Measurements from ENCODE around the gene ADAMTS17. TPM values are rescaled to one million over a fixed set of nuclear protein-coding genes. Genes with fewer than 3 reads are reported as not detected.

Gene ADAMTS17
- total RNA-seq, 1 donor from 2014 or later: 3.4 TPM

- H3K27ac Mint-ChIP-seq (ENCODE audit: unreplicated experiment): no peak overlapping the region
- no peak for TF ChIP-seq CTCF (IDR thresholded peaks at IDR 0.05)
- H3K4me1 Mint-ChIP-seq (ENCODE audit: low read depth): no peaks in the 10 kb centered on the region
- no peaks in the 10 kb centered on the region for H3K36me3 Mint-ChIP-seq (ENCODE audit: low read depth)
- DNase-seq (ENCODE audit: low spot score): no peak
- H3K9me3 Mint-ChIP-seq (ENCODE audit: low read depth): peaks cover 3% of the 10 kb centered on the region
- no peak overlapping the region for H3K4me3 Mint-ChIP-seq (ENCODE audit: unreplicated experiment)
- H3K27me3 Mint-ChIP-seq (ENCODE audit: low read depth): peaks cover 4% of the 10 kb centered on the region
Measured at GRCh38 chr15:100167884-100168375, 173.8 kb downstream of the ADAMTS17 start.

GRCh38 chr15:100166313-100166712 is 175.5 kb downstream of the ADAMTS17 start:
- TF ChIP-seq CTCF (IDR thresholded peaks at IDR 0.05): no peak
- Mint-ChIP-seq H3K9me3 (ENCODE audit: low read depth) (no peaks in the 10 kb centered on the region), H3K36me3 (ENCODE audit: low read depth) (no peaks in the 10 kb centered on the region), H3K4me1 (ENCODE audit: low read depth) (peaks cover under 1% of the 10 kb centered on the region), H3K27ac (ENCODE audit: unreplicated experiment) (no peak overlapping the region), H3K27me3 (ENCODE audit: low read depth) (peaks cover 4% of the 10 kb centered on the region), H3K4me3 (ENCODE audit: unreplicated experiment) (no peak overlapping the region)
- DNase-seq (ENCODE audit: low spot score): no peak

- no peaks in the 10 kb centered on the region for H3K9me3 Mint-ChIP-seq (ENCODE audit: low read depth)
- H3K4me1 Mint-ChIP-seq (ENCODE audit: low read depth): peaks cover 24% of the 10 kb centered on the region
- peaks cover 4% of the 10 kb centered on the region for H3K27me3 Mint-ChIP-seq (ENCODE audit: low read depth)
- no peaks in the 10 kb centered on the region for H3K36me3 Mint-ChIP-seq (ENCODE audit: low read depth)
- no peak for TF ChIP-seq CTCF (IDR thresholded peaks at IDR 0.05)
- H3K4me3 Mint-ChIP-seq (ENCODE audit: unreplicated experiment): no peak overlapping the region
- H3K27ac Mint-ChIP-seq (ENCODE audit: unreplicated experiment): no peak overlapping the region
- no peak for DNase-seq (ENCODE audit: low spot score)
Measured at GRCh38 chr15:100163961-100164360, 177.8 kb downstream of the ADAMTS17 start.

GRCh38 chr15:100160953-100161352 is 180.8 kb downstream of the ADAMTS17 start:
- H3K9me3 Mint-ChIP-seq (ENCODE audit: low read depth): no peaks in the 10 kb centered on the region
- no peak overlapping the region for H3K4me3 Mint-ChIP-seq (ENCODE audit: unreplicated experiment)
- TF ChIP-seq CTCF (IDR thresholded peaks at IDR 0.05): no peak
- H3K27ac Mint-ChIP-seq (ENCODE audit: unreplicated experiment): peak overlapping the region; percentile 41
- DNase-seq (ENCODE audit: low spot score): no peak
- peaks cover 4% of the 10 kb centered on the region for H3K27me3 Mint-ChIP-seq (ENCODE audit: low read depth)
- H3K36me3 Mint-ChIP-seq (ENCODE audit: low read depth): no peaks in the 10 kb centered on the region
- H3K4me1 Mint-ChIP-seq (ENCODE audit: low read depth): peaks cover 28% of the 10 kb centered on the region

- peaks cover 2% of the 10 kb centered on the region for H3K27me3 Mint-ChIP-seq (ENCODE audit: low read depth)
- H3K9me3 Mint-ChIP-seq (ENCODE audit: low read depth): no peaks in the 10 kb centered on the region
- H3K4me3 Mint-ChIP-seq (ENCODE audit: unreplicated experiment): no peak overlapping the region
- no peaks in the 10 kb centered on the region for H3K36me3 Mint-ChIP-seq (ENCODE audit: low read depth)
- no peak overlapping the region for H3K27ac Mint-ChIP-seq (ENCODE audit: unreplicated experiment)
- peak; percentile 51 for TF ChIP-seq CTCF (IDR thresholded peaks at IDR 0.05)
- DNase-seq (ENCODE audit: low spot score): no peak
- peaks cover 28% of the 10 kb centered on the region for H3K4me1 Mint-ChIP-seq (ENCODE audit: low read depth)
Measured at GRCh38 chr15:100159436-100159835, 182.3 kb downstream of the ADAMTS17 start.
